ENCODE measurements around the gene LCORL. TPM values are rescaled to one million over a fixed set of nuclear protein-coding genes. Genes with fewer than 3 reads are reported as not detected.

Gene LCORL
- total and polyA plus RNA-seq, 2 of the 4 experiments (the other 2 are of a cell fraction), result 2.1 to 5.0 TPM

GRCh38 chr4:17875402-17876070, 146.0 kb downstream of the LCORL start:
- Histone ChIP-seq H2AFZ (replicated peaks; ENCODE audit: low read length, poor library complexity) (no peak overlapping the region), H3K4me3 (ENCODE audit: insufficient read depth, low read depth, low read length) (no peak overlapping the region), H3K9ac (ENCODE audit: low read depth, low read length) (no peak overlapping the region), H2BK15ac (ENCODE audit: low read depth, low read length) (no peak overlapping the region), H4K8ac (ENCODE audit: low read depth in 2 of 2, low read length in 2 of 2) (no peak overlapping the region), H3K27ac (ENCODE audit: insufficient read depth, low read length) (no peak overlapping the region), H3K36me3 (ENCODE audit: control insufficient read depth, insufficient read depth, low read length) (no peaks in the 10 kb centered on the region), H2AK5ac (ENCODE audit: low read depth, low read length) (no peak overlapping the region), H3K9me1 (ENCODE audit: insufficient read depth, low read length) (no peaks in the 10 kb centered on the region), H2BK5ac (ENCODE audit: low read depth, low read length, poor library complexity, severe bottlenecking) (no peak overlapping the region), H2BK20ac (ENCODE audit: low read depth, low read length) (no peak overlapping the region), H3K56ac (ENCODE audit: extremely low read depth, insufficient read depth, low read length) (no peak overlapping the region), H4K91ac (ENCODE audit: insufficient read depth, low read depth, low read length) (no peak overlapping the region), H3K4ac (ENCODE audit: low read depth, low read length) (no peak overlapping the region), H3K27me3 (ENCODE audit: control insufficient read depth, insufficient read depth, low read length) (no peaks in the 10 kb centered on the region), H3K18ac (ENCODE audit: low read depth, low read length) (no peak overlapping the region), H4K5ac (ENCODE audit: low read depth, low read length) (no peak overlapping the region), H4K20me1 (ENCODE audit: insufficient read depth, low read length) (no peaks in the 10 kb centered on the region), H3K4me2 (ENCODE audit: low read depth, low read length) (no peak overlapping the region), H3K23ac (ENCODE audit: low read depth, low read length) (no peak overlapping the region), H2BK120ac (ENCODE audit: low read depth, low read length) (no peak overlapping the region), H2AK9ac (replicated peaks; ENCODE audit: low read depth, low read length, poor library complexity) (no peak overlapping the region), H3K14ac (replicated peaks; ENCODE audit: low read depth, low read length) (no peak overlapping the region), H3K79me1 (ENCODE audit: low read depth in 1 of 2, low read length in 2 of 2) (no peaks in the 10 kb centered on the region), H3K9me3 (ENCODE audit: control insufficient read depth, insufficient read depth, low read length) (no peaks in the 10 kb centered on the region), H3K4me1 (ENCODE audit: control insufficient read depth, insufficient read depth, low read length) (no peaks in the 10 kb centered on the region)
- DNase-seq (no peak), ATAC-seq (ENCODE audit: low read depth) (no peak)
- dilution Hi-C loops (cut with HindIII; ENCODE audit: low sequenced_read_pairs, unreplicated experiment), result no loop called here
- intact Hi-C loops (cut with micrococcal nuclease), result no loop called here
- in situ Hi-C loops (cut with MboI; ENCODE audit: low sequenced_read_pairs), result no loop called here
- BruUV-seq (replicated peaks), result no TSS peak
- ChIA-PET POLR2A (ENCODE audit: unreplicated experiment) (no interaction called here), CTCF (no interaction called here)
- WGBS, 2 experiments (ENCODE audit: extremely low coverage in 2 of 2, insufficient read length in 1 of 2), result no CpG with 5 or more reads among the region's 4 CpGs
- TF ChIP-seq POLR2A (IDR thresholded peaks at IDR 0.05; ENCODE audit: low read depth, low read length) (no peak), CHD1 (IDR thresholded peaks at IDR 0.05; ENCODE audit: low read depth, low read length) (no peak), MAZ (IDR thresholded peaks at IDR 0.05; ENCODE audit: borderline replicate concordance, low read depth, low read length) (no peak), RAD21 (IDR thresholded peaks at IDR 0.05; ENCODE audit: low read length) (no peak), CEBPB (IDR thresholded peaks at IDR 0.05; ENCODE audit: low read depth, low read length) (no peak), NFE2L2 (IDR thresholded peaks at IDR 0.05; ENCODE audit: low read depth, low read length) (no peak), MAFK (IDR thresholded peaks at IDR 0.05; ENCODE audit: low read depth, low read length) (no peak), SMC3 (IDR thresholded peaks at IDR 0.05; ENCODE audit: low read depth, low read length) (no peak), FOS (IDR thresholded peaks at IDR 0.05; ENCODE audit: low read depth, low read length) (no peak)
